Measurements from ENCODE around the gene SENP2. TPM values are rescaled to one million over a fixed set of nuclear protein-coding genes. Genes with fewer than 3 reads are reported as not detected.

Gene SENP2
- total RNA-seq = 52.3 and 59.2 TPM in 2 replicates
- long read RNA-seq, full-length matches to known transcripts = 55 of 107 reads
- long read RNA-seq, partial matches to known transcripts = 18 of 107 reads
- long read RNA-seq, other reads (novel, unspliced or antisense) = 34 of 107 reads

DNA sequence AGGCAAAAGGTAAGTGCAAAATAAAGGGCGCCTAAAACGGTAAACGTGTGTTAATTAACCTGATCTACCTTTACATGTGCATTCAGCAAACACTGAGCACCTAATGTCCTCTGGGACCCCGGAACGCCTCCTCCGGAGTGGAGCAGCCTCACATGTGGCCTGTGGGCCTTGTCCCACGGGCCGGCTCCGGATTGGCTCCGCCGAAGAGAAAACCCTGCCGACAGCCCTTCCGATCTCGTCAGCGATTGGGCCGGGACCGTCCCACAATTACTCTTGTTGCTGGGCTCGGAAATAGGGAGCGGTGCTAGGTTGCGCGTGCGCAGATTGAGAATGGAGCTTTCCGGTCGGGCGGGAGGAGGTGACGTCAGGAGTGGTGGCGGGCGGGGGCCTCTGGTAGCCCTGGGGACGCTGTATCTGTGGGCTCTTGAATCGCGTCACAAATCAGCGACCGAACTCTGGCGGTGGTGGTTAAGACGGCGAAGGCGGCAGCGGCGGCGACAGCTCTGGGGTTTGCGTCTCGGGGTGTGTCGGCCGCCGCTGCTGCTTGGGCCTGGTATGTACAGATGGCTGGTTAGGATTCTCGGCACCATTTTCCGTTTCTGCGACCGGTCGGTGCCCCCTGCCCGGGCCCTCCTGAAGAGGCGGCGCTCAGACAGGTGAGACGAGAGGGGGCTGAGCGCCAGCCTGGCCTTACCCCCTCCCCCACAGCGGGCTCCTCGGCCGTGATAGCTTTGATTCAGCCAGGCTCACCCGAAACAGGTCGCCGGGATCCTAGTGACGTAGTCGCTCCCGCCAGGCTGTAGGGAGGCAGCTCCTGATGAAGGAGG, at the start of gene SENP2:
Gene SENP2, plus strand, starts transcription at position 437 of the 827 bp plus-strand sequence. Its CDS starts 119 bp downstream, at position 556.
- no peaks in the 10 kb centered on the region for H3K36me3 Mint-ChIP-seq (ENCODE audit: insufficient read depth)
- peak within 1 kb of the TSS; percentile 99 for H3K27ac Mint-ChIP-seq
- no peak for TF ChIP-seq CTCF (IDR thresholded peaks at IDR 0.05; ENCODE audit: unreplicated experiment)
- H3K9me3 Mint-ChIP-seq (ENCODE audit: low read depth) = no peaks in the 10 kb centered on the region
- peak; percentile 97 for DNase-seq (ENCODE audit: low spot score, unreplicated experiment)
- H3K4me1 Mint-ChIP-seq (ENCODE audit: low read depth) = peaks cover 23% of the 10 kb centered on the region
- peaks cover 9% of the 10 kb centered on the region for H3K27me3 Mint-ChIP-seq
- H3K4me3 Mint-ChIP-seq (ENCODE audit: low read depth) = peak within 1 kb of the TSS; percentile 94

- DNase-seq (ENCODE audit: low spot score, unreplicated experiment) = no peak
- Mint-ChIP-seq H3K4me1 (ENCODE audit: low read depth) (peaks cover 3% of the 10 kb centered on the region), H3K27ac (no peak overlapping the region)
Observed at GRCh38 chr3:185537369-185537970, 48.6 kb upstream of the SENP2 start.

DNA sequence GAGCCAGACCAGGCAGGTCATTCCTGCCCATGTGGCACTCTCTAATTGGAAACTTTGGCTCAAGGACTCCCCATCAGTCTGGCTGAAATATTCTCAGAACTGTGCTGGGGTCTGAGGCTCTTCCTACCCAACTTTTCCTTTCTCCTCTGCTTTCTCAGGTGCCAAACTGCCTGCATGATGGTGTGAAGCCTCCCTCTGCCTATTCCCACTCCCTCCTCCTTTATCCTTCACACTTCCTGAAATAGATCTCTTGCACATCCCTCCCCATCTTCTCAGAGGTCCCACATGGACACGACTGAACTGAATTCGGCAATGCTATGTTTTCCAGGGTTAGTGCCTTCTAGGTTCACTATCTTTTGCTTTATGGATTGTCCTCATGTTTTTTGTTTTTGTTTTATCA, 46.2 kb upstream of the SENP2 start:
- H3K36me3 Mint-ChIP-seq (ENCODE audit: insufficient read depth) = no peaks in the 10 kb centered on the region
- no peaks in the 10 kb centered on the region for H3K9me3 Mint-ChIP-seq (ENCODE audit: low read depth)
- H3K27me3 Mint-ChIP-seq = peaks cover 3% of the 10 kb centered on the region
- peaks cover 8% of the 10 kb centered on the region for H3K4me1 Mint-ChIP-seq (ENCODE audit: low read depth)
- DNase-seq (ENCODE audit: low spot score, unreplicated experiment) = no peak
- H3K4me3 Mint-ChIP-seq (ENCODE audit: low read depth) = no peak overlapping the region
- no peak overlapping the region for H3K27ac Mint-ChIP-seq
- no peak for TF ChIP-seq CTCF (IDR thresholded peaks at IDR 0.05; ENCODE audit: unreplicated experiment)

More at GRCh38 chr3:185537369-185537970, 48.6 kb upstream of the SENP2 start:
- no peak for TF ChIP-seq CTCF (IDR thresholded peaks at IDR 0.05; ENCODE audit: unreplicated experiment)
- peaks cover 3% of the 10 kb centered on the region for H3K27me3 Mint-ChIP-seq
- no peaks in the 10 kb centered on the region for H3K9me3 Mint-ChIP-seq (ENCODE audit: low read depth)
- no peak overlapping the region for H3K4me3 Mint-ChIP-seq (ENCODE audit: low read depth)
- H3K36me3 Mint-ChIP-seq (ENCODE audit: insufficient read depth) = no peaks in the 10 kb centered on the region

GRCh38 chr3:185540695-185541094, 45.4 kb upstream of the SENP2 start:
- no peak overlapping the region for H3K27ac Mint-ChIP-seq
- no peak for DNase-seq (ENCODE audit: low spot score, unreplicated experiment)
- no peak for TF ChIP-seq CTCF (IDR thresholded peaks at IDR 0.05; ENCODE audit: unreplicated experiment)
- H3K4me3 Mint-ChIP-seq (ENCODE audit: low read depth) = no peak overlapping the region
- H3K4me1 Mint-ChIP-seq (ENCODE audit: low read depth) = peaks cover 12% of the 10 kb centered on the region
- no peaks in the 10 kb centered on the region for H3K9me3 Mint-ChIP-seq (ENCODE audit: low read depth)
- peaks cover 3% of the 10 kb centered on the region for H3K27me3 Mint-ChIP-seq
- H3K36me3 Mint-ChIP-seq (ENCODE audit: insufficient read depth) = no peaks in the 10 kb centered on the region

GRCh38 chr3:185549122-185549521, 37.0 kb upstream of the SENP2 start:
- DNase-seq (ENCODE audit: low spot score, unreplicated experiment) = no peak
- Mint-ChIP-seq H3K36me3 (ENCODE audit: insufficient read depth) (no peaks in the 10 kb centered on the region), H3K4me3 (ENCODE audit: low read depth) (no peak overlapping the region), H3K9me3 (ENCODE audit: low read depth) (no peaks in the 10 kb centered on the region), H3K27ac (no peak overlapping the region), H3K4me1 (ENCODE audit: low read depth) (peaks cover 12% of the 10 kb centered on the region), H3K27me3 (no peaks in the 10 kb centered on the region)
- no peak for TF ChIP-seq CTCF (IDR thresholded peaks at IDR 0.05; ENCODE audit: unreplicated experiment)
